DMS53 treated with DMSO at 0.1 percent for 48 hours (cell line): Measurements from ENCODE around the gene CMTR1.

ENCODE experiments used
- DNase-seq: peaks from one replicate; lab custom pipeline; 2025; ENCODE audit not compliant: unreplicated experiment; lab: John Stamatoyannopoulos, UW

Gene CMTR1

DNA sequence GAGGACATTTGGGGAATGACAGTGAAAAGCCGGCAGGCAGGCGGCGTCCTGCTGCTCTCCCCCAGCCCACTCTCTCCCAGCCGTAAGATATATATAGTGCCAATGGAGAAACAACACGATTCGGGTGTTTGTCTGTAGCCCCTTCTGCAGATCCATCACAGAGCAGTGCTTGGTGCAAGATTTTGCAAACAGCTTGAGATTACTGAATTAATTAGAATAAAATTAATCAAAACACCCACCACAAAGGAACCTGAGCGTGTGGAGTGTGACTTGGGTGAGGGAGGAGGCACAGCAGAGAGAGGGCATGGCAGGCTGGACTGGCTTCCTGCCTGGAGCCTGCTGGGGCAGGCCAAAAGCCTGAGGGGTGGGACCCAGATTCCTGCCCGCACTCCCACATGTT, 95.5 kb downstream of the CMTR1 start:
- no peak for DNase-seq

DNA sequence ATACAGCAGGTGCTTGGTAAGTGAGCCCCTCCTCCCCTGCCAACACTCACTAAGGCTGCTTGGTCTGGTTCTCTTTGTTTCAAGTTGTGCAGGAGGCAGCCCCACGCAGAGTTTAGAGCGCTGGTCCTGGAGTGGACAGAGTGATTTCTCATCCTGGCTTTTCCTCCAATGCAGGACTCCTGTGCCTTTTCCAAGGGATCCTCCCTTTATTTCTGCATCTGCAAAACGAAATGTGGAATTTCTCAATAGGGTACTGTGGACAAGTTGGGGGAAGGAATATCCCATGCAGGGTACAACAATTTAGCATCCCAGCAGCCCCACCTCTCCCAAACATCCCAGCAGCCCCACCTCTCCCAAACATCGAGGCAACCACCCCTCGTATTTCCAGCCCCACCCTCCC, 97.3 kb downstream of the CMTR1 start:
- no peak for DNase-seq

GRCh38 chr6:37531026-37531425, 98.0 kb downstream of the CMTR1 start:
- DNase-seq = no peak
